Measurements from ENCODE around the gene SAMD5. TPM values are rescaled to one million over a fixed set of nuclear protein-coding genes. Genes with fewer than 3 reads are reported as not detected.

Gene SAMD5
- total and polyA plus RNA-seq, 10 of the 15 experiments (the other 5 are each of a cell fraction or from before 2014, with no cell fraction given), result 0.01 to 0.23 (median 0.05) TPM; not detected in 5

GRCh38 chr6:147566244-147566898, 57.9 kb downstream of the SAMD5 start:
- ChIA-PET RAD21 (ENCODE audit: unreplicated experiment) (no interaction called here), SMC1A (ENCODE audit: uncharacterized antibody, unreplicated experiment) (interaction anchor here (1.1 kb wide), 1 partner anchor 12 kb away, joined by 4 read pairs; no protein-coding TSS in a partner anchor), POLR2A (no interaction called here), CTCF (interaction anchor here (1.0 kb wide), 1 partner anchor 11 kb away, joined by 3 read pairs; no protein-coding TSS in a partner anchor)
- H2AFZ ChIP-seq (ENCODE audit: control insufficient read depth, low read depth, low read length), result no peak overlapping the region
- no TSS peak for BruUV-seq (replicated peaks)
- WGBS (ENCODE audit: insufficient coverage, insufficient replicate concordance, low lambda C conversion rate, missing lambda C conversion rate), result 2% methylated on average over 3 of the region's 3 CpGs
- no peaks in the 10 kb centered on the region for H4K20me1 ChIP-seq (ENCODE audit: control insufficient read depth, insufficient read depth)
- no peaks in the 10 kb centered on the region for H3K36me3 ChIP-seq (ENCODE audit: control insufficient read depth in 2 of 2, insufficient read depth in 2 of 2, low read length in 1 of 2)
- H3K9me3 ChIP-seq (replicated peaks; ENCODE audit: control insufficient read depth, insufficient read depth, low read length), result no peaks in the 10 kb centered on the region
- in situ Hi-C loops (cut with MboI) (no loop called here), intact Hi-C loops (cut with micrococcal nuclease; ENCODE audit: unreplicated experiment) (no loop called here)
- FAIRE-seq (no peak), DNase-seq (ENCODE audit: low read depth, low spot score) (no peak), ATAC-seq (no peak)
- H3K4me3 ChIP-seq, result no peak overlapping the region
- no peak overlapping the region for H3K4me2 ChIP-seq (ENCODE audit: control insufficient read depth, insufficient read depth)
- H3K4me1 ChIP-seq (ENCODE audit: control insufficient read depth, insufficient read depth, low read length), result no peaks in the 10 kb centered on the region
- no peak for TF ChIP-seq FOXM1 (IDR thresholded peaks at IDR 0.05; ENCODE audit: low read depth, low read length)
- H3K27me3 ChIP-seq (replicated peaks in 1 of 2; ENCODE audit: control insufficient read depth in 2 of 2, insufficient read depth in 2 of 2, low read length in 1 of 2), result no peaks in the 10 kb centered on the region
- H3K27ac ChIP-seq (ENCODE audit: control insufficient read depth, insufficient read depth), result no peak overlapping the region
- H3K79me2 ChIP-seq (ENCODE audit: control insufficient read depth, insufficient read depth, low read length), result no peaks in the 10 kb centered on the region
- H3K9ac ChIP-seq (ENCODE audit: control insufficient read depth, insufficient read depth, low read length), result no peak overlapping the region

GRCh38 chr6:147567141-147567805, 58.8 kb downstream of the SAMD5 start:
- H3K27me3 ChIP-seq (replicated peaks in 1 of 2; ENCODE audit: control insufficient read depth in 2 of 2, insufficient read depth in 2 of 2, low read length in 1 of 2), result no peaks in the 10 kb centered on the region
- DNase-seq (ENCODE audit: low read depth, low spot score) (no peak), ATAC-seq (no peak), FAIRE-seq (no peak)
- H3K9me3 ChIP-seq (replicated peaks; ENCODE audit: control insufficient read depth, insufficient read depth, low read length), result no peaks in the 10 kb centered on the region
- intact Hi-C loops (cut with micrococcal nuclease; ENCODE audit: unreplicated experiment), result no loop called here
- TF ChIP-seq RAD21 (IDR thresholded peaks at IDR 0.05; ENCODE audit: insufficient read depth, low read depth, low read length), result no peak
- TF ChIP-seq KLF5 (IDR thresholded peaks at IDR 0.05; ENCODE audit: partially characterized antibody), result no peak
- no peak for TF ChIP-seq SREBF2 (IDR thresholded peaks at IDR 0.05; ENCODE audit: low read length)
- TF ChIP-seq ETV6 (conservative IDR thresholded peaks at IDR 0.05 in 1 of 2, IDR thresholded peaks at IDR 0.05 in 1 of 2; ENCODE audit: borderline replicate concordance in 1 of 2, low read depth in 1 of 2), result no peak
- no peak for TF ChIP-seq RB1 (IDR thresholded peaks at IDR 0.05; ENCODE audit: borderline replicate concordance)
- in situ Hi-C loops (cut with MboI), result no loop called here
- no peaks in the 10 kb centered on the region for H4K20me1 ChIP-seq (ENCODE audit: control insufficient read depth, insufficient read depth)
- RAD21 ChIA-PET (ENCODE audit: unreplicated experiment), result no interaction called here
- SMC1A ChIA-PET (ENCODE audit: uncharacterized antibody, unreplicated experiment), result interaction anchor here (1.1 kb wide), 1 partner anchor 11 kb away, joined by 4 read pairs; no protein-coding TSS in a partner anchor
- 15% methylated on average over 3 of the region's 3 CpGs for WGBS (ENCODE audit: insufficient coverage, insufficient replicate concordance, low lambda C conversion rate, missing lambda C conversion rate)
- H3K36me3 ChIP-seq (ENCODE audit: control insufficient read depth in 2 of 2, insufficient read depth in 2 of 2, low read length in 1 of 2), result no peaks in the 10 kb centered on the region
- H3K4me1 ChIP-seq (ENCODE audit: control insufficient read depth, insufficient read depth, low read length), result no peaks in the 10 kb centered on the region
- H3K4me3 ChIP-seq, result no peak overlapping the region
- no peak overlapping the region for H2AFZ ChIP-seq (ENCODE audit: control insufficient read depth, low read depth, low read length)
- POLR2A ChIA-PET, result no interaction called here
- H3K27ac ChIP-seq (ENCODE audit: control insufficient read depth, insufficient read depth), result no peak overlapping the region
- H3K4me2 ChIP-seq (ENCODE audit: control insufficient read depth, insufficient read depth), result no peak overlapping the region
- no peaks in the 10 kb centered on the region for H3K79me2 ChIP-seq (ENCODE audit: control insufficient read depth, insufficient read depth, low read length)
- BruUV-seq (replicated peaks), result no TSS peak
- no peak overlapping the region for H3K9ac ChIP-seq (ENCODE audit: control insufficient read depth, insufficient read depth, low read length)
- CTCF ChIA-PET, result interaction anchor here (1.0 kb wide), 1 partner anchor 11 kb away, joined by 3 read pairs; no protein-coding TSS in a partner anchor
